ENCODE data around the gene ASB8.

- TF ChIP-seq CTCF (IDR thresholded peaks at IDR 0.05) = no peak
- TF ChIP-seq TCF7L2 (IDR thresholded peaks at IDR 0.05; ENCODE audit: low read depth, low read length) = no peak
- TF ChIP-seq POLR2AphosphoS5 (IDR thresholded peaks at IDR 0.05; ENCODE audit: low read depth, low read length) = no peak
- TF ChIP-seq REST (IDR thresholded peaks at IDR 0.05; ENCODE audit: insufficient read depth in 1 of 2, low read depth in 2 of 2, low read length in 1 of 2) = no peak
These were observed 34.1 kb downstream of the ASB8 start for GRCh38 chr12:48123169-48123568.
